Measurements from ENCODE around the gene QRFP.

DNA sequence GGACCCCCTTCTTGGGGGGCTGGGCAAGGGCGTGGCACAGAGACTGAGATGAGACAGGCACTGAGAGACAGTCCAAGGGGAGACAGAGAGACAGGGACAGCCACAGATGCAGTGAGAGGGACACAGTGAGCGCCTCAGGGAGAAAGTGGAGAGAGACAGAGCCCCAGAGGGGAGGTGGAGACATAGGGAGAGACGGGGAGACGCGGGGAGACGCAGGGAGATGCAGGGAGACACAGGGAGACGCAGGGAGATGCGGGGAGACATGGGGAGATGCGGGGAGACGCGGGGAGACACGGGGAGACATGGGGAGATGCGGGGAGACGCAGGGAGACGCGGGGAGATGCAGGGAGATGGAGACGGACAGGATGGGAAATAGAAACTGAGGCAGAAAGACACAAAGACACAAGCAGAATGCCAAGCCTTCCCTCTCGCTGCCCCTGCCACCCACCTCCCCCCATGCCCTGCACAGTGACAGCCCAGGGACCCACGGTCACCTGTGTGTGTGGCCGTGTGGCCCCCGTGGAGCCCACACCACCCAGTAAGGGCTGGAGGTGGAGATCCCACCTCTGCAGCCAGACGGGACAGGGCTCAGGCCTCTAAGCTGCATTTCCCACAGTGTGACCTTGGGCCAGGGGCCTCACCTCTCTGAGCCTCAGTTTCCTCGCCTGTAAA lies 33.7 kb upstream of the QRFP start:
- TF ChIP-seq, protein P1, sequence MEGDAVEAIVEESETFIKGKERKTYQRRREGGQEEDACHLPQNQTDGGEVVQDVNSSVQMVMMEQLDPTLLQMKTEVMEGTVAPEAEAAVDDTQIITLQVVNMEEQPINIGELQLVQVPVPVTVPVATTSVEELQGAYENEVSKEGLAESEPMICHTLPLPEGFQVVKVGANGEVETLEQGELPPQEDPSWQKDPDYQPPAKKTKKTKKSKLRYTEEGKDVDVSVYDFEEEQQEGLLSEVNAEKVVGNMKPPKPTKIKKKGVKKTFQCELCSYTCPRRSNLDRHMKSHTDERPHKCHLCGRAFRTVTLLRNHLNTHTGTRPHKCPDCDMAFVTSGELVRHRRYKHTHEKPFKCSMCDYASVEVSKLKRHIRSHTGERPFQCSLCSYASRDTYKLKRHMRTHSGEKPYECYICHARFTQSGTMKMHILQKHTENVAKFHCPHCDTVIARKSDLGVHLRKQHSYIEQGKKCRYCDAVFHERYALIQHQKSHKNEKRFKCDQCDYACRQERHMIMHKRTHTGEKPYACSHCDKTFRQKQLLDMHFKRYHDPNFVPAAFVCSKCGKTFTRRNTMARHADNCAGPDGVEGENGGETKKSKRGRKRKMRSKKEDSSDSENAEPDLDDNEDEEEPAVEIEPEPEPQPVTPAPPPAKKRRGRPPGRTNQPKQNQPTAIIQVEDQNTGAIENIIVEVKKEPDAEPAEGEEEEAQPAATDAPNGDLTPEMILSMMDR (optimal IDR thresholded peaks at IDR 0.05 in 1 of 3, IDR thresholded peaks at IDR 0.05 in 1 of 3, conservative IDR thresholded peaks at IDR 0.05 in 1 of 3; ENCODE audit: extremely low read depth in 1 of 3, insufficient read depth in 2 of 3, low read length in 3 of 3): no peak
- TF ChIP-seq EZH2 (IDR thresholded peaks at IDR 0.05; ENCODE audit: low read length): no peak
